HG03060 (cell line): ENCODE data around the gene UVSSA.
"Not testable (repeated sequence)": the region's sequence is repeated elsewhere in the genome, so short reads cannot be mapped to it uniquely, and the experiment has no call there.

Experiments used
- ATAC-seq: cut with Tn5 transposase; IDR thresholded peaks from one replicate; pipeline ENCODE4 v1.9.1; 2021; ENCODE audit warnings: low read depth, moderate number of reproducible peaks; ENCODE audit not compliant: unreplicated experiment

UVSSA gene

DNA sequence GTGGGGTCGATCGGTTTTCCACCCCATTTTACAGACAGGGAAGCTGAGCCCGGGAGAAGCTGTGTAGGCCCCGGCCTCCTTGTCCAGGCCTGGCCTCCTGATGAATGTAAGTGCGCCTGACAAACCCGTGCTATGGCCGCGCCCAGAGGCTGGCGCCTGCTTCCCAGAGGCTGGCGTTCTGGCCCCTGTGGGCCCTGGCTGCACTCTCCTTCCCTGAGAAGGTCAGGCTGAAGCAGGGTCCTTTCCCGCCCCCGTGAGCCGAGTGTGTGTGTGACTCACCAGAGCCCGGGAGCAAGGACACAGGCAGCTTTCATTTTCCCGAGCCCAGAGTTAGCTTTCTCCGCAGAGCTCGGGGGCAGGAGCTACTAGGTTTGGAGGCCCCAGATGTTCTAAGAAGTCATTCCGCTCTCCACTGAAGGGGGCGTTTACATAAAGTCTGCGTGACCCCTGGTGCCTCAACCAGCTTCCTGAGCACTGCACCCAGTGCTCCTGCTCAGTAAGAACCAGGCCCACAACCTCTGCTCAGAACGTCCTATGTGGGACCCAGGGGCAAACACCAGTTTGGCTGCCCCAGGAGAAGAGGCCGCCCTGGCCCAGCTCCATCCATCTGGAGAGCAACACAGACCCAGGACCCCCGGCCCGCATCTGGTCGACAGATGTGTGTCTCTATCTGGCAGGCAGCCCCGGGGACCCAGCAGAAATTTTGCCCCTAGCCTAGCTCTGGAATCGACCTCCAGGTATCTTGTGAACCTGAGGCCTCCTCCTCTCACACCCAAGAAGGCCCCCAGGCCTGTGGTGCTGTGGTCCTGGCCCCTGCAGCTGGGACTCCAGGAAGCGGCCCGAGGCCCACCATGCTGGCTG lies 13.6 kb downstream of the UVSSA start:
- no peak for ATAC-seq

DNA sequence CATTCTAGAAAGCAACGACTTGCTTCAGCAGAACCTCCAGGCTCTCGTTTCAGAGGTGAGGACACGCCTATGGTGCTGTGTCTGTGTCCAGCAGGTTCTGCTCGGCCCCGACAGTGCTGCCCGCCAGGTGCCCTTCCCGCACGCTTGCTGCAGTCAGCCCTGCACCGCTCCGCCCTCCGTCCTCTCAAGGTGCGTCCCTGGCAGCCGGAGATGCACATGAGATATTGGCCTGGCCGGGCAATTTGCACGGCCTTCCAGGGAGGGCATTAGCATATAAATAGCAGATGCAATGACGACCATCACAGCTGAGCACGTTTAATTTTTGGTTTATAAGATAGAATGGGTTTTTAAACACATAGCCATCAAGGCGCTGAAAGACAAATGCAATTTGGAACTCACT lies 14.4 kb downstream of the UVSSA start:
- ATAC-seq = no peak

DNA sequence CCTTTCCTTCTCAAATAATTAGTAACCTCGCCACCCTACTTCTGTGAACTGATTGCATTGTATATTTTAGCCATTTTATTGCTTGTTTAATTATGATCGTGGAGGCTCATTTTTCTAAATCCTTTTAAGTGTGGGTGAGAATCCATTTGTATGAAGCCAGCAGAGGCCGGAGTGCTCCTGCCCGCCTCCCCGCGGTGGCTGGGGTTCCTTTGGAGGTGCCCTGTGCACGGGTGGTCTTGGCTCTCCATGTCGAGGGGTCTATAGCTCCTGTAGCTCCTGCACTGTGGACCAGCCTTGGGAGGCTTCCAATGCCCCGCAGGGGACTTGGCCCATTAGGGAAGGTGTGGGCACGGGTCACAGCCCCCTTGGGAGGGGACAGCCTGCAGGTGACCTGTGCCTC lies 15.0 kb downstream of the UVSSA start:
- ATAC-seq = no peak

DNA sequence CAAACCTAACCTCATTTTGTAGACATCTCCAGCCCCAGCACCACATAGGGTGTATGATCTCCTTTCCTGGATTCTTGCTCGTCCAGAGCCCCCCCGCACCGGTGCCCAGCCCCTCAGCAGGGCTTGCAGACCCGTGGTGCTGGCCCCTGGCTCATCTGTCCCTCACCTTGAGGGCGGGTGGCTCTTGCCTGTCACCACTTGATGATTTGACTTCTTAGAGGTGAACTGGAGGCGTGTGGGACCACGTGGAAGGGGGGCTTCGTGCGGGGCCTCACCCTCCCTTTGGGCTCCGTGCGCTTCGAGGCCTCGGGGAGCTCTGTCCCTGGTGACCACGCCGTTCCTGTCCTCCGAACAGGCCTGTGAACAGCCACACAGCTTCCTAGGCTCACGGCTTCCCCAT lies 15.5 kb downstream of the UVSSA start:
- ATAC-seq = no peak

DNA sequence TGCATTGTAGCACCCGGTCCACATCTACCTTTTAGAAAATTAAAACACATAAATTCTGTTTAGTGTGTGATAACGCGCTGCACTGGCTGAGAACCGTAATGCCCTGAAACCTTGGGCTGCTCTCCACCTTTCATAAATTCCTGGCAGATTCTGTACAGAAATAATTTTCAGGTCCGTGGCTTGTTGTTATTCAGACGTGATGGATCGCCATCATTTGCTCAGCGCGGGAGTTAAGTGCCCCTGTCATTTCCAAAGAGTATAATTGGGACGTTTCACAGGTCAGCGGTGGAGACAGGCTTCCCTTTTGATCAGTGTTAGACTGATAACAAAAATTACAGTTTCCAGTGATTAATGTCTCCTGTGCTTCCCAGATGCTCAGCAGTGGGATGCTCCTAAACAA lies 16.5 kb downstream of the UVSSA start:
- no peak for ATAC-seq

DNA sequence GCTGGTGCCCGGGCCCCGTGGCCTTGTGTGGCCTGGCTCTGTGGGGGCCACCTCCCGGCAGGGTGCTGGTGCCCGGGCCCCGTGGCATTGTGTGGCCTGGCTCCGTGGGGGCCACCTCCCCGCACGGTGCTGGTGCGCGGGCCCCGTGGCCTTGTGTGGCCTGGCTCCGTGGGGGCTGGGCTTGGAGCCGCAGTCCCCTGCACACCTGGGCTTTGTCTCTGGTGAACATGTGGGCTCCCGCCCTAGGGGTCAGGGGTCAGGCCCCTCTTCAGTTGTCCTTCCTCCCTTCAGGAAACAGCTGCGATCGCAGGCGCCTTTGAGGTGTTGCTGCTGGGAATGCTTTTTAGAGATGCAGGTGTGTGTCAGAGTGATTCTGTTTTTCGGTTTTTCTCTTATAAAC lies 17.2 kb downstream of the UVSSA start:
- no peak for ATAC-seq

DNA sequence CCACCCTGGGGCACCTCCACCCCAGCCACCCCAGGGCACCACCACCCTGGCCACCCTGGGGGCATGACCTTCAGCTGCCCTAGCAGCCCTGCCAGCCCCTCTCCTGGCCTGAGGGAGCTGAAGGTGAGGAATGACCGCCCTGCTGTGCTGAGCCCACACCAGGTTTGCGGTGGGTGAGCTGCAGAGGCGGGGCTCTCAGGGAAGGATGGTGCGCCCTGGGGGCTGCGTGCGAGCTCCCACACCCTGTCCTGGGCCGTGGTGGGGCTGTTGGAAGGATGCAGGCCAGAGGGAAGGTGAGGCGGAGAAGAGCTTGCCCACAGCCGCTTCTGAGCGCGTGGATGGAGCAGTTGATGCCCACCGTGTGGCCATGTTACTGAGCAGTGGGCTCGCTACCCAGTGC lies 17.7 kb downstream of the UVSSA start:
- no peak for ATAC-seq

DNA sequence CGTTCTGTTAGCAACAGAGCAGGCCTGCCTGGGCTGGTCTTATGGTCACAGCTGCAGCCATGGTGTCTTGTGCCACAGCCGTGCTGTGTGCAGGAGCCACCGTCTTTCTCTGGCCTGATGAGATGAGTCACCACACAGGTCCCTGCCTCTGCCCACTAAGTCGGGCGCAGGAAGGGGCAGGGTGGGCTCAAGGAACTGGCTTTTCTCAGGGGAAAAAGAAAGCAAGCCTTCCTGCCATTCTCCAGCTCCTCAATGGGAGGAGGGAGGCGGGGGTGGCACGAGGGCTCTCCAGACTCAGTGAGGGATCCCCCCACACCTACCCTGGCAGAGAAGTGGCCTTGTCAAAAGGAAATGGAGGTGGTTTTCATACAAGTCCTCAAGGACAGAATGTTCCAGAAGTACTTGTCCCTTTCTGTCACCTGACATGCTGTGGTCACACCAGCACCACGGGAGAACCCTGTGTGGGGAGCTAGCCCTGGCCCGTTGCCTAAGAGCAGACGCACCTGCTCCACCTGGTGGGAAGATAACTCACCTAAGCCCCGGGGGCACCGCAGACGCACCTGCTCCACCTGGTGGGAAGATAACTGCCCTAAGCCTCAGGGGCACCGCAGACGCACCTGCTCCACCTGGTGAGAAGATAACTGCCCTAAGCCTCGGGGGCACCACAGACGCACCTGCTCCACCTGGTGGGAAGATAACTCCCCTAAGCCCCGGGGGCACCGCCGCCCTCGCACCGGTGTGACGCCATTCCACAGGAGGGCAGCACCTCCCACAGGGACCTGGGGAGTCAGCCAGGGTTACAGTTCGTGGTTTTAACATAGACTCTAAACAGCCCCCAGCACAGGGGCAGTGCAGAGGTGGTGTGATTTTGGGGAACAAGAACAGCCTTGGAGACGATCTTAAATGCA lies 18.5 kb downstream of the UVSSA start:
- no peak for ATAC-seq

DNA sequence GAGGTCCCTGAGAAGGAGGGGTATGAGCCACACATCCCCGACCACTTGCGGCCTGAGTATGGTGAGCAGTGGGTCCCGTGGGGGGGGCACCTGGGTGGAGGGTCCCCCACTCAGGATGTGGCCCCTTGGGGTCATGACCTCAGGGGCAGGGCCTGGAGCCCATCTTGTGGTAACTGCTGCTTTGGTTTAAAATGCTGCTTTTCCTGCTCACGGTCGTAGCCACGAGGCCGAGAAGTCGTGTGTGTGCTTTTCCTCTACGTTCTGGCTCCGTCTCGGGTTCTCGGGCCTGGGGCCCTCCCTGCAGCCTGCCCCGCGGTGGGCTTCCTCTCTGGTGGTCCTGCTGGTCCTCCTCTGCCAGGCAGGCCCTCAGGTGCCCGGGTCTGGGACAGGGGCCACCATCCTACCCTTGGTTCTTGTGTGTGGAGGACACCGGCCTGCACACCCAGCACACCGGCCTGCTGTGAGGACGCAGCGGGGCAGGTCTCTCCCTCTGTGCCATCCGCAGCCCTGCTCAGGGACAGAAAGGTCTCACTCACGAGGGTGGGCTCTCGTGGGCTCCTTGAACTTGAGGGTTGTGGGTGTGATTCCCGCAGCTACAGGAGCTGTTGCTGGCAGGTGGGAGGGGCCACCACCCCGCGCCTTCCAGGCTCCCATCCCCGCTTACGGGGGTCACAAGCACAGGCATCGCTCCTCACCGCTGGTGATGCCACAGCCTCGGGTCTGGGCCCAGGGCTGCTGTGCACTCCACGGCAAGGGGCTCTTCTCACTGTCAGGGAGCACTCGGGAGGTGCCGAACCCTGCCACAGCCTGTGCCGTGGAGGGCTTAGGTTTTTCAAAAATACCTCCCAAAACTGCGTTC lies 19.6 kb downstream of the UVSSA start:
- no peak for ATAC-seq

DNA sequence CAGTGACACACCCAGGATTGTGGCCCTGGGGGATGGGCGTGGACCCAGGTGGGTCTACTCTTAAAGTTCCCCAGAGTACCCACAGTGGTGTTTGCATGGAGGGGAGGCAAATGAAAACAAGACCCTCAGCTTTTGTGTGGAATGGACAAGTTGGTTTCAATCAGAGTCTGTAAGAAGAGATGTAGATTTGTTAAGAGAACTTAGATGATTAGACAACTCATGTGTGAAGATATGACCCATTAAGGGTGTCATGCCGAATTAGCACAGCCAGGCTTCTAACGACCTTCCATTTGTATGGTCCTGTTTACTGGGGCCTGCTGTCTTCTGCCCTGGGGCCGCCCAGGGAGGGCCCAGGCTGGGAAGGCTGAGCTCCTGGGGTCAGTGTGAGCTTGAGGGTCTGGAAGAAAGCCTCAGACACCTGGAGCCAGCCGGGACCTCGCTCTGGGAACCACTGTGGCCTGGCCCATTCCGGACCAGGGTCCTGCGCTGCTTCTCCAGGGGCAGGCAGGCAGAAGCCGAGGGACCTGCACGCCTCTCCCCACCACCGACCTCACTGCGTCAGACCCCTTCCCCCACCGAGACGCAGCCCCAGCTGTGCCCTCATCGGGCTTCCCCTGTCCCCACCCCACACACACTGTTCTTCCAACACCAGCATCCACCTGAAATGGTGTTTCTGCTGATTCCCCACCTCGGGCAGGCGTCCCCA lies 20.4 kb downstream of the UVSSA start:
- no peak for ATAC-seq

DNA sequence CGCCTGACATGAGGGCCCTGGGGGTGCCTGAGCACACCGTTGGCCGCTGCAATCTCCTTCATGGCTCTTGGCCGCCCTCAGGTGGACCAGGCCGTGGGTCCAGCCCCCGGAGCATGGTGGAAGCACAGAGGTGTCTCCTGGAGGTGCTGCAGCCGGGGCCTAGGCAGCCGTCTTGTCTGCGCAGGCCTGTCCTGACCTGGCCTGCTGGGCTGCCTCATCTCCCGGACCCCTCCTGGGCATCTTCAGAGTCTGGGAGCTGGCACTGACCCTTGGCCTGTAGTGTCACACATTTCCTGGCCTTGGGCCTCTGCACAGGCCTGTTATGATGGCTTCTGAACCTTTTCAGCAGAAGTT lies 20.9 kb downstream of the UVSSA start:
- no peak for ATAC-seq

DNA sequence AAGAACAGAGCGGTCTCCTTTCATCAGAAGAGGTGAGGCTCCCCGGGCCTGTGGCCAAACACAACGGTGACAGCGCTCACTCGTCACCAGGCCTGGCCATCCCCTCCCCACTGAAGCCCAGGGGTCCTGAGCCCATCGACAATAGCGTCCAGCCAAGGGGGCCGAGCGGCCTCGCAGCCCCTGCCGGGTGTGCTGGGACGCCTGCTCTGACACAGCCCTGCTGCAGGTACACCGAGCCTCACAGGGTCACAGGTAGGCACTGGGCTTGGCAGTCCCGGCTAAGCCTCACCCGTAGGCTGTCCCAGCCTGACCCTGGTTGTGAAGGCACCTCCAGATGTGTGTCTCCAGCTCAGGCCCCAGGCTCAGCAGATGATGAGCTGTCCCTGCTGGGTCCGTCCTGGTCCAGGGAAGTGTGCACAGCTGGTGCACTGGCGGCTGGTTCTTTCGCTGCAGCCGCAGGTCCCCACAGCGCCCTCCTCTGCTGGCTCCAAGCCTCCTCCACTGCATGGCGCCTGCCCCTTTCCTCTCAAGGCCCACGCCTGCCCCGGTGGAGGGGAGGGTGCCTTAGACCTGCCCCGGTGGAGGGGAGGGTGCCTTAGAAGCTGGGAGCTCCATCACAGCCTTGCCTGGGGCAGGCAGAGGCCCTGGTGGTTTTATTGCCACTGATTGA lies 21.5 kb downstream of the UVSSA start:
- ATAC-seq = no peak

DNA sequence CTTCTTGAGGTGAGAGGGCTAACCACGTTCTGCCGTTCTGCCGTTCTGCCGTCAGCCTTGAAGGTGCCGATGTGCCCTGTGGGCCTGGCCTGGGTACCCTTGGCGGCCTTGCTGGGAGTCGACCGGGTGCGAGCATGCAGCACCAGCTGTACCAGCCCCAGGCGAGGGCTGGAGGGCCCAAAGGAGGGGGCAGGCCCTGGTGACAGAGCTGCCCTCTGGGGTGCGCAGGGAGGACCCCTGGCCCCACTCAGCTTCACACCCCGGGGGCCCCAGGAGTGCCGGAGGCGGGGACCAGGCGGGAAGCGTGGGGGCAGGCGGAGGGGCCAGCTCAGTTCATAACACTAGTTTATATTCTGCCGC lies 22.1 kb downstream of the UVSSA start:
- no peak for ATAC-seq

DNA sequence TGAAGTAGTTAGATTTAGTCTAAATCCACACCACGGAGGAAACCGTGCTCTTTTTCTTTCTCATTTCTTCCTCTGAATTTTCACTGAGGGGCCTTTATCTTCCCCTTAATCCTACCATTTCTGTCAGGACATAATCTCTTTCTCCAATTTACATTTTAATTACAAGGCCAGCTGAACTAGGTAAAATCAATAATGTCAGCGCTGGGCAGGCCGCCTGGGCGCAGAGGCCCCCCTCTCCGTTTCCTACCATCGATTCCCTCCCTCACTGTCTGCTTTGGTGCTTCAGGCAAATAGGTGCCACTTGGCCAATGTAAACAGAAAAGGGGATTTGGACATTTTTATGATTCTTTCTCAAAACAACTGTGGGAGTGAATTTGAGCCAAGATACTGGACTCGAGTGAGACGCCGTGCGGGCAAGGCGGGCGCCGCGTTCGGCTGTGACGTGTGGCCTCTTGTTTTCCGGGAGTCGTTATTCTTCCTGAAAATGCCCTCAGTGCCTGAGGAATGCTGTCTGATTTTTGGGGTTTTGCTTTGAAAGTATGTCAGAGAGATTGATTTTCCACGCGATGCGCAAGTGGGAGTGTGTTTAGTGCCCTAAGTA lies 22.6 kb downstream of the UVSSA start:
- no peak for ATAC-seq

DNA sequence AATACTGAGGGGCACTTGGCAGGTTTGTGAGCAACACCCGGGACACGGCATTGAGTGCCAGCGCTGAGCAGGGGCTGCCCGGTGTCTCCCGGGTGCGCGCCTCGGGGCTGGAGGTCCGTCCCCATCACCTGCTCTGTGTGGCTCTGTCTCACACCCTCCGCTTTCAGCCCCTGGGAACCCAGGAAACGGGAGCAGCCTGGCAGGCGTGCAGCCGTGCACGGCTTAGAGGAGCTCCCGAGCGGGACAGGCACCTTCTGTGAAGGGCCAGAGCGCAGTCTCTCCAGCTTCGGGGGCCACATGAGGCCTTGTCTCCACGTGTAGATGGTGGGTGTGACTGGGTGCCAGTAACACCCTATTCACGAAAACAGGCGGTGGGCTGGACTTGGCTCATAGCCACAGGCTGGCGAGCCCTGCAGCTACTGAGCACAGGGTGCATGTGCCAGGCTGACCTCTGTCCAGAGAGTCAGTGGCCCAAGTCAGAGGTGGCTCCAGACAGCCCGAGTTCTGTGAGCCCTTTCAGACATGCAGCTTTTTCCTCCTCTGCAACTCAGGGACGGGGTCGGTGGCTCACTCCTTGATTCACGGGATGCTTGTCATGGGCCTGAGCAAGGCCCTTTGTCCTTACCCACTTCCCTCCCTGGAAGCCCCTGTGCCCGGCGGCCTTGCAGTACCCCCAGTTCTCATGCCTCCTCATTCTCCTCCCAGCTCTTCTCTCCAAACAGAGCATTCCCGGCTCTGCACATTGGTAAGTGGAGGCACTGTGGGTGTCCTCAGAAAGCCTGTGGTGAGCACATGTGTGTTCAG lies 23.5 kb downstream of the UVSSA start:
- ATAC-seq = no peak

DNA sequence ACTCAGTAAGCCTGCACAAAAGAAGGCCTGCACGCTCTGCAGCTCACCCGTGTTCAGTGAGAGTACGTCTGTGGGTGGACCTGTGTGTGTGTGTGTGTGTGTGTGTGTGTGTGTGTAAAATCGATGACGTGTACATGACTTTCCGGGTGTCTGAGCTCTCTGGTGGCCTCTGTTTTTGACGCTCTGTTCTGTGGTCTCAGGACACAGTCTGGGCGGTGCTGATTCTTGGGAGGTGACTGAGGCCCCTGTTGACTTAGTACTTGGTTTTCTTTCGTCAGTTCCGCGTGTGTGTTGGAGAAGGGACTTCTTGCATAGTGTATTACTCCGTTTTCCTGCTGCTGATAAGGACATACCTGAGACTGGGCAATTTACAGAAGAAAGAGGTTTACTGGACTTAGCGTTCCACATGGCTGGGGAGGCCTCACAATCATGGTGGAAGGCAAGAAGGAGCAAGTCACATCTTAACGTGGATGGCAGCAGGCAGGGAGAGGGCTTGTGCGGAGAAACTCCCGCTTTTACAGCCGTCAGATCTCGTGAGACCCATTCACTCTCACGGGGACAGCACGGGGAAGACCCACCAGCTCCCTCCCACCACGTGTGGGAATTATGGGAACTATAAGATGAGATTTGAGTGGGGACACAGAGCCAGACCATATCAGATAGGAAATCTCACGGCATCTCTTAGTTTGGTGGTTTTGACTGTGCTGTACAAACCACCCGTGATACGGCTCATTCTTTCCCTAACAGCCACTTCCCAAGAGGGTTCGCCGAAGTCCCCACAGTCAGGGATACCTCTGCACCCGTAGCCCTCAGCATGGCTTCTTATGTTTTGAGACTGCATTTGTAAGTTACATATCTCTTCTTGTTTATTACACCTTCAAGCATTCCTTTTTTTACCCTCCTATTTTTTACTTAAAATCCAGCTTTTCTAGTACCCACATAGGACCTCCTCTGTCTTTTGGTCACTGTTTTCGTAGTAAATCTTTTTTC lies 24.5 kb downstream of the UVSSA start:
- ATAC-seq = no peak

DNA sequence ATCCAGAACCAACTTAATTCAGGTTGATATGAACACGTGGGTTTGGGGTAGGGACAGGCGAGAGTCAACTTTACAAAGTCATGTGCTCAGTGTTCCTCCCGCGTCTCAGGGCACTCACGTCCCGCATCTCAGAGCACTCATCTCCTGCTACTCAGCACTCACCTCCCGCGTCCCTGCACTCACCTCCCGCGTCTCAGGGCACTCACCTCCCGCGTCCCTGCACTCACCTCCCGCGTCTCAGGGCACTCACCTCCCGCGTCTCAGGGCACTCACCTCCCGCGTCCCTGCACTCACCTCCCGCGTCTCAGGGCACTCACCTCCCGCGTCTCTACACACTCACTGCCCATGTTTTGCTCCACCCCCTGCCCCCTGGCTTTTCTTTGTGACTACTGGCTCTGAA lies 25.6 kb downstream of the UVSSA start:
- not testable (repeated sequence) for ATAC-seq
